HepG2 (cell line): ENCODE measurements around the gene AP3M1. TPM values are rescaled to one million over a fixed set of nuclear protein-coding genes. Genes with fewer than 3 reads are reported as not detected.
"Not testable (repeated sequence)": the region's sequence is repeated elsewhere in the genome, so short reads cannot be mapped to it uniquely, and the experiment has no call there.

ENCODE experiments used
- ATAC-seq: fragments of 200-7000 bp; cut with Tn5 transposase; 3 replicates; pipeline ENCODE4 v1.9.1; 2020; ENCODE audit warnings: mild to moderate bottlenecking, moderate library complexity
- BruUV-seq: library from RNA; stranded (reverse); fragments of 400-500 nt; replicated peaks from 2 replicates; lab custom pipeline; 2021; lab: Mats Ljungman, UMichigan
- CTCF ChIA-PET: fragments of 300-600 bp; formaldehyde crosslinking; extraction: SDS; loops from one replicate; lab custom pipeline; 2021; ENCODE audit warnings: low total read pairs, inconsistent platforms, low intra/inter-chr PET ratio; lab: Yijun Ruan, JAX
- POLR2A ChIA-PET: fragments of 350-600 bp; sonication (Branson Sonifier 250); formaldehyde crosslinking; loops from one replicate; lab custom pipeline; 2020; ENCODE audit warnings: antibody characterized with exemption, inconsistent platforms; lab: Yijun Ruan, JAX
- DNase-seq: peaks from one replicate; pipeline ENCODE4 v3.0.0-alpha.2; 2015; ENCODE audit warnings: low spot score
- FAIRE-seq: peaks from 3 replicates; lab custom pipeline; 2011; peaks lifted over from hg19 to GRCh38; lab: Jason Lieb, UNC
- H2AFZ ChIP-seq: one replicate; pipeline ENCODE4 v1.6.1; 2011; ENCODE audit warnings: low read length, inconsistent platforms
- H3K27ac ChIP-seq: fragments of 300-600 bp; 3 replicates; pipeline ENCODE4 v1.8.0; 2011; ENCODE audit warnings: mixed run types, mild to moderate bottlenecking, mixed read lengths, low read length, inconsistent platforms; ENCODE audit not compliant: insufficient read depth; ENCODE audit errors: extremely low read length
- H3K27me3 ChIP-seq, 2 experiments: fragments of 200-600 bp in 1 of 2; 2 replicates in 1 of 2; 3 replicates in 1 of 2; pipeline versions ENCODE4 v1.6.0 to v1.8.0; 2011; ENCODE audit warnings: low read length in 2 of 2, mild to moderate bottlenecking in 2 of 2, moderate library complexity in 2 of 2, inconsistent platforms in 1 of 2; ENCODE audit not compliant: insufficient read depth in 2 of 2, control insufficient read depth in 1 of 2
- H3K36me3 ChIP-seq, 2 experiments: fragments of 200-600 bp in 1 of 2; replicated peaks in 1 of 2; 2 replicates in 1 of 2; 3 replicates in 1 of 2; pipeline versions ENCODE4 v1.5.1 to v1.8.0; 2011; ENCODE audit warnings: low read length in 2 of 2, inconsistent platforms in 1 of 2; ENCODE audit not compliant: insufficient read depth in 2 of 2, control insufficient read depth in 1 of 2
- H3K4me1 ChIP-seq: 2 replicates; pipeline ENCODE4 v1.5.1; 2012; ENCODE audit warnings: low read length, inconsistent platforms; ENCODE audit not compliant: insufficient read depth
- H3K4me2 ChIP-seq: 2 replicates; pipeline ENCODE4 v1.6.0; 2011; ENCODE audit warnings: low read depth, low read length, inconsistent platforms
- H3K4me3 ChIP-seq, 3 experiments: fragments of 200-600 bp in 1 of 3; sonication (generic), shearing (Covaris generic) in 1 of 3; replicated peaks in 1 of 3; 2 replicates each; pipeline ENCODE4 v1.5.1; 2011 to 2016; ENCODE audit warnings: low read length in 3 of 3, inconsistent platforms in 2 of 3, low read depth in 2 of 3, mild to moderate bottlenecking in 2 of 3, control low read depth in 1 of 3, mixed read lengths in 1 of 3; ENCODE audit not compliant: insufficient read depth in 1 of 3
- H3K79me2 ChIP-seq: one replicate; pipeline ENCODE4 v1.6.1; 2011; ENCODE audit warnings: low read length, inconsistent platforms; ENCODE audit not compliant: insufficient read depth
- H3K9ac ChIP-seq: 2 replicates; pipeline ENCODE4 v1.6.0; 2011; ENCODE audit warnings: mild to moderate bottlenecking, low read depth, low read length, inconsistent platforms; ENCODE audit not compliant: insufficient read depth
- H3K9me3 ChIP-seq: 2 replicates; pipeline ENCODE4 v1.5.1; 2012; ENCODE audit warnings: mild to moderate bottlenecking, low read length
- H4K20me1 ChIP-seq: 2 replicates; pipeline ENCODE4 v1.6.0; 2011; ENCODE audit warnings: inconsistent platforms, mild to moderate bottlenecking, low read length, moderate library complexity; ENCODE audit not compliant: insufficient read depth
- AGO2 ChIP-seq: fragments of 200-400 bp; formaldehyde crosslinking; optimal IDR thresholded peaks from 2 replicates; pipeline ENCODE3; 2017; ENCODE audit warnings: mild to moderate bottlenecking, low read depth, low read length, moderate library complexity
- SMAD1 ChIP-seq: sonication (generic); formaldehyde crosslinking; IDR thresholded peaks from 2 replicates; pipeline ENCODE4 v1.4.0; 2020; ENCODE audit warnings: missing genetic modification reagents, low read depth, mild to moderate bottlenecking, borderline replicate concordance
- THAP11 ChIP-seq: IDR thresholded peaks from 2 replicates; pipeline ENCODE4 v1.6.1; 2016; ENCODE audit warnings: missing biosample characterization, missing genetic modification reagents
- ZNF891 ChIP-seq: sonication (generic); formaldehyde crosslinking; IDR thresholded peaks from 2 replicates; pipeline ENCODE4 v1.5.0; 2020; ENCODE audit warnings: mild to moderate bottlenecking, missing genetic modification reagents
- WGBS: methylation state at CpG from one replicate; pipeline ENCODE4 v1.1.6; 2017; ENCODE audit warnings: low lambda C conversion rate; 5-methylcytosine and 5-hydroxymethylcytosine counted together
- in situ Hi-C: cut with HindIII; loops from 2 replicates; pipeline ENCODE4 v1.10.0; 2017; ENCODE audit warnings: low pct_unique_long_range_greater_than_20kb; ENCODE audit not compliant: extremely low pct_ligation_motif_present
- intact Hi-C: fragments of 100-400 bp; cut with micrococcal nuclease; formaldehyde crosslinking; loops from one replicate; pipeline ENCODE4 v1.10.0; 2022; ENCODE audit not compliant: unreplicated experiment
- polyA plus RNA-seq, 8 experiments: library from polyadenylated mRNA; depleted of rRNA in 3 of 8; stranded (reverse) in 7 of 8; unstranded in 1 of 8; fragments of >200 nt; fragmentation: Illumina TruSeq in 4 of 8; extraction: Trizol in 4 of 8; gene quantifications; 2 replicates each; pipeline versions ENCODE4 v1.2.1 to v1.2.3, GENCODE V29; 2011 to 2016; ENCODE audit warnings: low read depth in 4 of 8, missing spikeins in 1 of 8, mixed read lengths in 1 of 8; ENCODE audit not compliant: insufficient read depth in 1 of 8
- total RNA-seq, 5 experiments: library from RNA; depleted of rRNA; stranded (reverse); fragments of >200 nt; fragmentation: Illumina TruSeq; extraction: Trizol; gene quantifications; 2 replicates each; pipeline ENCODE4 v1.2.3, GENCODE V29; 2016; ENCODE audit warnings: low read depth in 1 of 5

Gene AP3M1
- total and polyA plus RNA-seq, 2 of the 13 experiments (the other 11 are each of a cell fraction or from before 2014, with no cell fraction given) = 29.0 to 31.6 TPM

DNA sequence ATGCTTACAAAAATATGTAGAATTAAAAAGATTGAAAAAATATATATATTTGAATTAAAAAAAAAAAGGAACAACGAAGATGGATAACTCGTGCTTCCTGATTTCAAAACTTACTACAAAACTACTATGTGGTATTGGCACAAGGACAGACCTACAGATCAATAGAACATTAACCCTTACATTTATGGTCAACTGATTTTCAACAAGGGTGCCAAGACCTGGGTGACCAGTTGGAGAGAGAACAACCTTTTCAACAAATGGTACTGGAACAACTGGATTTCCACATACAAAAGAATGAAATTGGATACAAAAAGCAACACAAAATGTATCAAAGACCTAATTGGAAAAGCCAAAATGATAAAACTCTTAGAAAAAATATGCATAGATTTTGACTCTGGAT, 10.1 kb downstream of the AP3M1 start:
- H3K36me3 ChIP-seq = peaks cover 10 to 25% of the 10 kb centered on the region in 2 experiments
- no peaks in the 10 kb centered on the region for H3K9me3 ChIP-seq
- H4K20me1 ChIP-seq = no peaks in the 10 kb centered on the region
- no peak overlapping the region for H3K27ac ChIP-seq
- H3K4me3 ChIP-seq = no peak overlapping the region
- no peak overlapping the region for H2AFZ ChIP-seq
- H3K27me3 ChIP-seq = no peaks in the 10 kb centered on the region
- intact Hi-C loops = no loop called here
- no peak overlapping the region for H3K4me2 ChIP-seq
- in situ Hi-C loops = no loop called here
- POLR2A ChIA-PET = no interaction called here
- FAIRE-seq = no peak
- DNase-seq = no peak
- no peak overlapping the region for H3K9ac ChIP-seq
- 88% methylated on average over 2 of the region's 2 CpGs for WGBS
- peaks cover 23% of the 10 kb centered on the region for H3K79me2 ChIP-seq
- no peak for ATAC-seq
- TF ChIP-seq ZNF891 (CRISPR knock-in tag) (no peak), SMAD1 (CRISPR knock-in tag) (no peak)
- CTCF ChIA-PET = no interaction called here
- H3K4me1 ChIP-seq = peaks cover 8% of the 10 kb centered on the region; the same call in 1 of the 2 replicates
- BruUV-seq = no TSS peak

DNA sequence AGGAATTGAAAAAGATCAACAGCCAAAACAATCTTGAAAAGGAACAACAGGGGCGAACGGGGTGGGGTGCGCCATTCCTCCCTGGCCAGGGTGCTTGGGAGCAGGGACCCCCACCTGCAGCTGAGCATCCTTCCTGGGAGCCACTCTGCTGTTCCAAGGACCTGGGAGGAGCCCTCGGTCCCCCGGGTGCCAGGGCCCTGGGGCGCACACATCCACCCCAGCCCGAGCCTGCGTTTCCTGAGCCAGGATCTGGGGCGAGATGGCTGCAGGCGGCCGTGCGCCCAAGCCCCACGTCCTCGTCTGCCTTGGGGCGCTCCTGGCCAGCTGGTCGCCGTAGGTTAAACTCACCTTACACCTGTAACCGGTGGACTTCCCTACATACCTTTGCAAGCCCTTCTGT, 10.6 kb downstream of the AP3M1 start:
- TF ChIP-seq THAP11 (CRISPR knock-in tag) (no peak), AGO2 (peak; percentile 46)
- TF ChIP-seq, all 625 proteins: peak for 1
- FAIRE-seq (no peak), ATAC-seq (no peak), DNase-seq (no peak)
- H3K4me2 ChIP-seq = no peak overlapping the region
- peaks cover 22% of the 10 kb centered on the region for H3K79me2 ChIP-seq
- BruUV-seq = no TSS peak
- no peaks in the 10 kb centered on the region for H4K20me1 ChIP-seq
- CTCF ChIA-PET = no interaction called here
- POLR2A ChIA-PET = no interaction called here
- H3K27me3 ChIP-seq = no peaks in the 10 kb centered on the region
- no peaks in the 10 kb centered on the region for H3K9me3 ChIP-seq
- H3K4me1 ChIP-seq = peaks cover 8% of the 10 kb centered on the region; the same call in 1 of the 2 replicates
- 97% methylated on average over 13 of the region's 18 CpGs for WGBS
- H3K27ac ChIP-seq = no peak overlapping the region
- H3K9ac ChIP-seq = no peak overlapping the region
- H3K4me3 ChIP-seq = no peak overlapping the region
- no peak overlapping the region for H2AFZ ChIP-seq
- H3K36me3 ChIP-seq = peaks cover 10 to 29% of the 10 kb centered on the region in 2 experiments
- in situ Hi-C loops = no loop called here
- intact Hi-C loops = no loop called here

DNA sequence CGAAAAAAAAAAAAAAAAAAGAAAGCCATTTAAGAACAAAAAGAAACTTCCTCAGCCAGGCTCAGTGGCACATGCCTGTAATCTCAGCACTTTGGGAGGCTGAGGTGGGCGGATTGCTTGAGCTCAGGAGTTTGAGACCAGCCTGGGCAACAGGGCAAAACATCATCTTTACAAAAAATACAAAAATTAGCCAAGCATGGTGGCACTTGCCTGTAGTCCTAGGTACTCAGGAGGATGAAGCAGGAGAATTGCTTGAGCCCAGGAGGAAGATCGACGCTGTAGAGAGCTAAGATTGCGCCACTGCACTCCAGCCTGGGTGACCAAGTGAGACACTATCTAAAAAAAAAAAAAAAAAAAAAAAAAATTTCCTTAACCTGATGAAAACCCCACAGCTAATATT, 12.0 kb downstream of the AP3M1 start:
- H3K9ac ChIP-seq, H3K9me3 ChIP-seq, FAIRE-seq, CTCF ChIA-PET, BruUV-seq, DNase-seq, ATAC-seq, H3K4me2 ChIP-seq, H3K4me3 ChIP-seq, intact Hi-C loops, H4K20me1 ChIP-seq, H3K4me1 ChIP-seq, in situ Hi-C loops, H2AFZ ChIP-seq, H3K27ac ChIP-seq, H3K27me3 ChIP-seq: not testable (repeated sequence)
- Histone ChIP-seq H3K36me3 (peaks cover 10 to 37% of the 10 kb centered on the region in 2 experiments), H3K79me2 (peaks cover 13% of the 10 kb centered on the region)
- over 99% methylated on average over 5 of the region's 5 CpGs for WGBS
- POLR2A ChIA-PET = interaction anchor here (1.1 kb wide), 1 partner anchor 13 kb away, joined by 3 read pairs; the partner anchor contains the start of gene ADK
